ENCODE data around the gene USP40. TPM values are rescaled to one million over a fixed set of nuclear protein-coding genes. Genes with fewer than 3 reads are reported as not detected.
A peak's percentile ranks its signal among the peaks of the same experiment; 100 is the strongest.

The USP40 gene
- total RNA-seq, 1 donor from 2014 or later = 32.9 TPM

DNA sequence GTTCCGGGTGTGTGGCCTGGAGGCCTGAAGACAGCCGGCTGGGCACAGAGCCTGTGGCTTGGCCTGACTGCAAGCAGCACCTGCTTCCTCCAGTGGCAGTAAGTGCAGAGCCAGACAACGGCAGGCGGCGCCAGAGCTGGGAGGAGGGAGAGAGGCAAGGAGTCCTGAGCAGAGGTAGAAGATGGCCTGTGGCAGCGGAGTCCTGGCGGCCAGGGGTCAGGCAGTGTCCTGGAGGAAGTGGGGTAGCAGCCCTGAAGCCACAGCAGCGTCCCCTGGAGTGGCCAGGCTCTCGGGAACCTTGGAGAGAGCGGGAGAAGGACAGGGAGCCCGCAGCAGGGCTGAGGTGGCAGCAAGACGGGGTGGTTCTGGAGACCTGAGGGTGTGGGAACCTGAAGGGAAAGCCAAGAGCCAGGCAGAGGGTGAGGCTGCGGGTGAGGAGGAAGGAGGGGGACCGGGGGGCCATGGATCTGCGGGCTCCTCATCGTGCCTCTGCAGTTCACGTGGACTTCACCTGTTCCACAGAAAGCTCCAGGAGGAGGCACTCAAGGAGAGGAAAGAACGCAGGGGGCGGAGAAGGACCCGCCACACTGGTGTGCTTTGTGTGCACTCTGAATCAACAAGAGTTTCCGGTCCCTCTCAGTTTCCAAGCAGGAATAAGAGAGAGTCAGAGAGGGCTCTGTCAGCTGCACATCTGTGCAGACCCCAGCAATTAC, 85.9 kb downstream of the USP40 start:
- no peaks in the 10 kb centered on the region for H3K9me3 ChIP-seq (ENCODE audit: low read depth)
- Mint-ChIP-seq H3K4me1 (peaks cover 2% of the 10 kb centered on the region), H3K4me3 (no peak overlapping the region), H3K9me3 (peaks cover 3% of the 10 kb centered on the region), H3K36me3 (peaks cover 33% of the 10 kb centered on the region), H3K27ac (no peak overlapping the region), H3K27me3 (ENCODE audit: insufficient read depth, low read depth) (peaks cover 2% of the 10 kb centered on the region)
- no peak overlapping the region for H3K27ac ChIP-seq
- no peaks in the 10 kb centered on the region for H3F3A ChIP-seq (ENCODE audit: low read depth)
- no peaks in the 10 kb centered on the region for H3K79me2 ChIP-seq (ENCODE audit: low read depth)
- no peaks in the 10 kb centered on the region for H3K36me3 ChIP-seq
- DNase-seq (ENCODE audit: low spot score) = peak; percentile 27
- H3K9ac ChIP-seq = no peak overlapping the region
- no peak overlapping the region for H3K4me2 ChIP-seq
- no peaks in the 10 kb centered on the region for H3K27me3 ChIP-seq
- no peak overlapping the region for H3K4me3 ChIP-seq
- no peaks in the 10 kb centered on the region for H4K20me1 ChIP-seq (ENCODE audit: low read depth)
- TF ChIP-seq EZH2 (IDR thresholded peaks at IDR 0.05) = no peak
- TF ChIP-seq, protein P1, sequence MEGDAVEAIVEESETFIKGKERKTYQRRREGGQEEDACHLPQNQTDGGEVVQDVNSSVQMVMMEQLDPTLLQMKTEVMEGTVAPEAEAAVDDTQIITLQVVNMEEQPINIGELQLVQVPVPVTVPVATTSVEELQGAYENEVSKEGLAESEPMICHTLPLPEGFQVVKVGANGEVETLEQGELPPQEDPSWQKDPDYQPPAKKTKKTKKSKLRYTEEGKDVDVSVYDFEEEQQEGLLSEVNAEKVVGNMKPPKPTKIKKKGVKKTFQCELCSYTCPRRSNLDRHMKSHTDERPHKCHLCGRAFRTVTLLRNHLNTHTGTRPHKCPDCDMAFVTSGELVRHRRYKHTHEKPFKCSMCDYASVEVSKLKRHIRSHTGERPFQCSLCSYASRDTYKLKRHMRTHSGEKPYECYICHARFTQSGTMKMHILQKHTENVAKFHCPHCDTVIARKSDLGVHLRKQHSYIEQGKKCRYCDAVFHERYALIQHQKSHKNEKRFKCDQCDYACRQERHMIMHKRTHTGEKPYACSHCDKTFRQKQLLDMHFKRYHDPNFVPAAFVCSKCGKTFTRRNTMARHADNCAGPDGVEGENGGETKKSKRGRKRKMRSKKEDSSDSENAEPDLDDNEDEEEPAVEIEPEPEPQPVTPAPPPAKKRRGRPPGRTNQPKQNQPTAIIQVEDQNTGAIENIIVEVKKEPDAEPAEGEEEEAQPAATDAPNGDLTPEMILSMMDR (IDR thresholded peaks at IDR 0.05) = no peak
- no peak for TF ChIP-seq EZH2phosphoT487 (IDR thresholded peaks at IDR 0.05)
- H2AFZ ChIP-seq (replicated peaks) = no peak overlapping the region
- no peaks in the 10 kb centered on the region for H3K4me1 ChIP-seq

DNA sequence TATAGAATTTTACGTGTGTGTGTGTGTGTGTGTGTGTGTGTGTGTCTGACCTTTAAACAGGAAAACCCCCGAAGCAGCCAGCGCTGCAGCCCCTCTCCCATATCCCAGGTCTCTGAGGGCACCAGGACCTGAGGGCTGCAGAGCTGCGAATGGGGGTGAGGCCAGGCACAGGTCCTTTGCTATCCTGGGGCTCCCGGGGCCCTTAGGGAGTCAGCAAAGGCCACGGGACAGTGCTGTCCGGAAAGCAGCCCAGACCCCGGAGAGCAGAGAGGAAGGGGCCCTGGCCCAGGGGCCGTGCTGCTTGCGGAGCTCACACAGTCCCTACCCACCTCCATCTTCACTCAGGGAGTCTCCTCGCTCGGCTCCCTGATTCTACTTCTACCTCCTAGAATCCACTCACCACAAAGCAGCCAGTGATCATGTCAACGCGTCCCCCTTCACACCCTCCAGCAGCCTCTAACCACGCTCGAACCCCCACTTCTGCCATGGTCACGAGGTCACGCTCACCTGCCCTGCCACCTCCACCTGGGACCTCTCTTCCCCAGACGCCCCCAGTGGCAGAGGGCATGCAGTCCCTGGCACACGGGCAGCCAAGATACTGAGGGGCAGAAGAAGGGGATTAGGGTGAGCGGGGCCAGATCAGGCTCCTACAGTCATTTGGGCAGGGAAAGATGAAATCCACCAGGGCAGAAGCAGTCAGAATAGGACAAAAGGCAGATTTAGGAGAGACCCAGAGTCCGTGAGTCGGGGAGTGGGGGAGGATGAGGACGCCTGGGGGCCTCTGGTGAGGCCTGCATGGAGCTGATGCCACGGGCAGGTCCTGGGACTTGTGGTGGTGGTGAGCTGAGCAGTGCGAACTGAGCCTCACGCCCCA, 86.7 kb downstream of the USP40 start:
- Histone ChIP-seq H3K27me3 (no peaks in the 10 kb centered on the region), H4K20me1 (ENCODE audit: low read depth) (no peaks in the 10 kb centered on the region), H3K79me2 (ENCODE audit: low read depth) (no peaks in the 10 kb centered on the region), H3K4me1 (no peaks in the 10 kb centered on the region), H2AFZ (replicated peaks) (no peak overlapping the region), H3K27ac (no peak overlapping the region), H3K4me2 (no peak overlapping the region), H3K36me3 (no peaks in the 10 kb centered on the region), H3K4me3 (no peak overlapping the region), H3K9ac (no peak overlapping the region), H3K9me3 (ENCODE audit: low read depth) (no peaks in the 10 kb centered on the region), H3F3A (ENCODE audit: low read depth) (no peaks in the 10 kb centered on the region)
- Mint-ChIP-seq H3K27me3 (ENCODE audit: insufficient read depth, low read depth) (peaks cover 2% of the 10 kb centered on the region), H3K4me3 (no peak overlapping the region), H3K36me3 (peaks cover 26% of the 10 kb centered on the region), H3K4me1 (peaks cover 2% of the 10 kb centered on the region), H3K27ac (no peak overlapping the region), H3K9me3 (peaks cover 3% of the 10 kb centered on the region)
- DNase-seq (ENCODE audit: low spot score) = no peak
- TF ChIP-seq, protein P1 (IDR thresholded peaks at IDR 0.05) = no peak
- TF ChIP-seq EZH2 (IDR thresholded peaks at IDR 0.05) (no peak), EZH2phosphoT487 (IDR thresholded peaks at IDR 0.05) (no peak)

DNA sequence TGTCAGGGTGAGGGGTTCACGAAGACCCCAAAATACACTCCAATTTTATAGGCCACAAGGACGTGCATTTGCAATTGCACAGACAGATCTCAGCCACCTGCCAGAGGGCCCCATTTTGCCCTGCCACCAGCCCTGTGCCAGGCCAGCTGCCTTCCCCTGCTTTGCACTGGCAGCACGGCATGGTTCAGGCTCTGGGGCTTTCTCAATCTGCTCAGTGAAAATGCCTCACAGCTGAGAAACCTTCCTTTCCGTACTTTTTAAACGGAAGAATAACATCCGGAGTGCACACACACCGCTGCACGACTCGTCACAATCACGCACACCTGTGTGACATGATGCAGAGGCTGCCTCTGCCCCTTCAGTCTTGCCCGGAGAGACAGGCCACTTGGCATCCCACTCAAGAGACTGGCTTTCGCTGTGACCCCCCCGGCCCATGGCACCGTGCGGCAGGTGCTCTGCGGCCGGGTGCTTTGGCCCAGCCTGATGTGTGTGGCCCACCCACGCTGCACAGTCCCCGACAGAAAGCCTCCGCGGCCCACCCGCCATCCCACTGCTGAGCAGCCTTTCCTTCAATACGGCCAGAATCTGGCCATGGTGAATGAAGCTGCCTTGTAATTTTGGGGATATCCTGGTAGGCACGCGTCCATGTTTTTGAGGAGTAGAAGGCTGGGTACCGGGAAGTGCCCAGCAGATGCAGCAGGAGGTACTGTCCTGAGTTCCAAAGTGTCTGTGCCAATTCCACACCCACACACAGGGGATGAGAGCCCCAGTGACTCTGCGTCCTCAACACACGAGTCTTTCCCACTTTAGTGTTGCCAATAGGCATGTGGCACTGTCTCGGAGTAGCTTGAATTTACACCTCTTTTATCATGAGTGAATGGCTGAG, 88.8 kb downstream of the USP40 start:
- Histone ChIP-seq H3K36me3 (no peaks in the 10 kb centered on the region), H3K27ac (no peak overlapping the region), H3K27me3 (no peaks in the 10 kb centered on the region), H3F3A (ENCODE audit: low read depth) (no peaks in the 10 kb centered on the region), H3K79me2 (ENCODE audit: low read depth) (no peaks in the 10 kb centered on the region), H3K4me2 (no peak overlapping the region), H3K4me1 (no peaks in the 10 kb centered on the region), H3K9ac (no peak overlapping the region), H3K9me3 (ENCODE audit: low read depth) (no peaks in the 10 kb centered on the region), H4K20me1 (ENCODE audit: low read depth) (no peaks in the 10 kb centered on the region), H2AFZ (replicated peaks) (no peak overlapping the region), H3K4me3 (no peak overlapping the region)
- TF ChIP-seq, protein P1 (IDR thresholded peaks at IDR 0.05) = no peak
- TF ChIP-seq EZH2 (IDR thresholded peaks at IDR 0.05) = no peak
- no peak for TF ChIP-seq EZH2phosphoT487 (IDR thresholded peaks at IDR 0.05)
- peaks cover 8% of the 10 kb centered on the region for H3K36me3 Mint-ChIP-seq
- DNase-seq (ENCODE audit: low spot score) = no peak
- no peak overlapping the region for H3K27ac Mint-ChIP-seq
- H3K27me3 Mint-ChIP-seq (ENCODE audit: insufficient read depth, low read depth) = no peaks in the 10 kb centered on the region
- peaks cover 2% of the 10 kb centered on the region for H3K4me1 Mint-ChIP-seq
- H3K9me3 Mint-ChIP-seq = peaks cover under 1% of the 10 kb centered on the region
- no peak overlapping the region for H3K4me3 Mint-ChIP-seq
